Measurements from ENCODE around the gene RIBC1.
"Not testable (repeated sequence)": the region's sequence is repeated elsewhere in the genome, so short reads cannot be mapped to it uniquely, and the experiment has no call there.

Gene RIBC1

DNA sequence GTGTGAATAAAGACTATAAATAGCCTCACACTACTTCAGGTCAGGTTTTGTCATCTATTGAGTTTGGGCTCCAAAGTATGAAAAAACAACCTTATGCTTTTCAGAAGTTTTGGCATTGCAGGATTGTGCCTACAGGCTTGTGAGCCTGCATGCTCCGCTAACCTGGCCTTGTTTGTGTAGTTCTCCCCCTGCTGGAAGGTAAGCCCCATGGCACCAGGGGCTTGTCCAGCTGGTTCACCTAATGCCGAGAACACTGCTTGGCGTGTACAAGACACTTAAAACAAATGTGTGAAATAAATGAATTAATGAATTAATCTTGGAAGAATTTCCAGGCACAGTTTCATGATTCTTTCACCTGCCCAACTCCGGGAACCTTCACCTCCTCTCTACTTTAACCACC is 13.3 kb downstream of the RIBC1 start:
- no peak for DNase-seq (ENCODE audit: low read depth)

DNA sequence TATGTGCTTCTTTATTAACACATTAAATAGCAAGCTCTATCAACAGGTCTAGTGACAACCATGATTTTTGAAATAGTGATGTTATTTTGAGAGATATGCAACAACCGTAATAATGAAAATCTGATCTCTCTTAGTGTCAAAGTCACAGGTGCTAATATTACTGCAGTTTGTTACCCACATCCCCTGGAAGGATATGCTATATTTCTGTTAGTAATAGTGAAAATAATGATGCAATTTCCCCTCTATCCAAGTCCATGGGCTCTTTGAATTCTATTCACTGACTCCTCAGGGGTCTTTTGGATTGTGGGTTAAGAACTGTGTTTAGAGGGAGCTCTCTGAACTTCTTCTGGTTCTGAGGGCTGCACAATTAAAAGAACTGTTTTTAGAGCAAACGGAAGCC is 14.5 kb downstream of the RIBC1 start:
- no peak for DNase-seq (ENCODE audit: low read depth)

DNA sequence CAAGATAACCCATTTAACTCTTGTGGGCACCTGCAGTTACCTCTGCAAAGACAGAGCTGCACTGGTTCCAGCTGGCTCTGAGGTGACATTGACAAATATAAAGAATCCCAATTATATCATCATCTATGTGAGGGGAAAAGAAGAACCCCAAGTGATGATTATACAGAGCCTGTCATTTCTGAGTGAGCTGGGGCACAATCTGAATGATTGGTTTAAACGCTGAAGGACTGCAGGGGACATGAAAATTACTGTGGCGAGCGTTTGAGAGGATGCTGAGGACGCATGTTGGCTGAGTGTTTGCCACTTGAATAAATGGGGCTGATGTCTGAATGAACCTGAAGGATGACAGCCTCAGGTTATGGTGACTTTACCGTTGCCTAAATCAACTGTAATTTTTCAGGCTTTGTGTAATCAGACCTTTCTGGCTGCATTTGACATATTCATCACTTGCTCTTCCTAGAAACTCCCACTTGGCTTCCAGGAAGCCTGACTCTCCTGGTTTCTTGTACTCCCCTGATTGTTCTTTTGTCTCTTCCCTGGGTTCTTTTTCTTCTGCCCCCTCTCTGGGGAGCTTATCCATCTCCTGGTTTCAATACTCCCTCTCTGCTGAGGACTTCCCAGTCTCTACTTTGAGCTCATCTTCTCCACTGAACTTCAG is 15.6 kb downstream of the RIBC1 start:
- no peak for DNase-seq (ENCODE audit: low read depth)

DNA sequence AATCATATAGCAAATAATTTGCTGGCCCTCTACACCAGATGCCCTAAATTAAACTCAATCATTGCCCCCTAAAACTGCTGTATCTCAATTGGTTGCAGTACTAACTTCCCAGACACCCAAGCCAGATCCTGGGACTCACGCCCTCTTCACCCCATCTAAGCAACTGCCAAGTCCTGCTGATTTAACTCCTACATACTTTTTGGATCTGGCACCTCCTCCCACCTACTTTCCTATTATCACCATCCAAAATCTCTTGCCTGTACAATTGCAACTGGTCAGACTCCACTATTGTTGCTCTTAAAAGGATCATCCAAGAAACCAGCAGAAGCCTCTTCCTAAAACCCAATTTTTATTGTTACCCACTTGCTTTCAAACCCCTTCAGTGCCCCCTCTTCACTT is 16.2 kb downstream of the RIBC1 start:
- no peak for DNase-seq (ENCODE audit: low read depth)

DNA sequence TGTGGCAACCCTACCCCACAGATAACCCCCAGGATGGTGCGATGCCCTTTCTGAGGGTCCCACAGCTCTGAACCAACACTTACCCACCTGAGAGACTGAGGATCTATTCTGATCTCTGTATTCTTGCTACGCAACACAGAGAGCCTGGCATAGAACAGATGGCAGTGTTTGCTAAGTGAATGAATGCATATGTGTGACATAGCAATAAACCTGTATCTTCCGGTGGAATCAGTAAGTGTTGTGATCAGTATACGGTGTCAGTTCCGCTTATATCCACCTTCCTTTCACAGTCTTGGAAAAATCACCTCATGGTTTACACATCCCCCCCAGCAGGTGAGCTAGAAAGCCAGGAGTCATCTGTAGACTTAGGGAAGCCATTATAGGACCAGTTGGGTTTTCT is 17.4 kb downstream of the RIBC1 start:
- no peak for DNase-seq (ENCODE audit: low read depth)

DNA sequence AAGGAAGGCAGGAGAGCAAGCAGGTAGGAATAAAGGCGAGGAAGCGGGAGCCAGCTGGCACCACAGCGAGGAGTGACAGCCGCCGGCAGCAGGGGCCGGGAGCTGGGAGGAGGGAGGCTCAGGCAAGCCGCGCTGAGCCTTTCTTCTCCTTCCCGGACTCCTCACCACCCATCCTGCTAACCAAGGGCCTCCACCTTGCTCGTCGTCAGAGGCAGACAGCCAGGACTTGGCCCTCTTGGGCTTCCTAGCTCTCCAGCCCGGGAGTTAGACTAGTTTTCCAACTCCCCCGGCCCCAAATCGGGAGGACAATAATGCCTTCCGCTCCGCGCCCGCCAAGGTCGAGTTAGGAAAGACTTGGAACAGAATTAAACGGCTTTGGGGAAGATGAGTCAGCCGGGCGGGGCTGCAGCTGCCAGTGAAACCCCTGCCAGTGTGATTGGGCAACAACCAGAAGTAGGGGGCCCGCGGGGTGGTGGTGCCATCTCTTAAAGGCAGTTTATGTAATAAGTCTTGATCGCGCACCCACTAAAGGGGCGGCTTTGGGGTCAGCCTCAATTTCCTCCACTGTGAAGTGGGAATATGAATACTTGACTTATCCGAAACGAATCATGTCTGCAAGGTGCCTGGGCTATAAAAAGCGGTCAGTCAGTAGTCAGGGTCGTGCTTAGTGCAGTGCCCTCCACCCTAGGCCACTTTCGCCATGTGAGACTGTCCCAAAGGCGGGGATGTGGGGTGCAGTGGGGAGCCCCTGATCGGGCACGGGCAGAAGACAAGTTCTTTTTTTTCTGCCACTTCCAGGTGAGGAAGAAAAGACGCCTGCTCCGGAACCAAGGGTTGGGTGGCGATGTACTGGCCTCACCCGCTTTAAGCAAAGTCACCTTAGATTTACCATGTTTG is 18.2 kb downstream of the RIBC1 start:
- DNase-seq (ENCODE audit: low read depth) = peak; percentile 54

DNA sequence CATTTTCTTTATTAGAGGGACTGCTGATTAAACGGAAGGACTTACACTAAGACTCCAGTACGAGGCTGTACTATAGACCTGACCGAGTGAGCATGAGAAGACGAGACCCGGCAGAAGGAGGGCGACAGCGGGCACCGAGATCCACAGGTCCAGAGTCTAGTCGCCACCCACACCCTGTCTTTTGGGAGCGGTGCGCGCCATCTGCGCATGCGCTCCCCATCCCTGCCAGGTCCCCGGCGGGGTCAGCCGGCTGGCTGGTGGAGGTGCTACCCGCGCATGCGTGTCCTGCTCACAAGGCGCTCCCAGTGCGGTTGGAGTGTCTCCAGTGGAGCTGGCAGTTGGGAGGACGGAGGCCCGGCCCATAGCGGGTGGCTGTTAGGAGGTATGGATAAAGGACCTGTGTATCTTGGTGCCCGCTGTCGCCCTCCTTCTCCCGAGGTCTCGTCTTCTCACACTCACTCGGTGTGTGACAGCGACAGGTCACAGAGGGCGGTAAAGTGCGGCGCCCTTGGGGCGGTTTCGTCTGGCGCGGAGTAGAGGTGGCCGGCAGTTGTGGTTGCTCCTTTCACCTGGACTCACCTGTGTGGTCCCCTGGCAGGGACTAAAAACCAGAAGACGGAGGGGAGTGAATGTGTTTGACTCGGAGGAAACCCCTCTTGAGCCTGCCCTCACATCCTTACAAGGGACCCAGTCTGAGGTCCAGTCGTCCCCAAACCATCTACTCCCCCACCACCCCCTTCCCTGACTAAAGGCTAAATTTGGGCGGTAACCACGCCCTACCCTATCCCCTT is 19.1 kb downstream of the RIBC1 start:
- peak; percentile 67 for DNase-seq (ENCODE audit: low read depth)

DNA sequence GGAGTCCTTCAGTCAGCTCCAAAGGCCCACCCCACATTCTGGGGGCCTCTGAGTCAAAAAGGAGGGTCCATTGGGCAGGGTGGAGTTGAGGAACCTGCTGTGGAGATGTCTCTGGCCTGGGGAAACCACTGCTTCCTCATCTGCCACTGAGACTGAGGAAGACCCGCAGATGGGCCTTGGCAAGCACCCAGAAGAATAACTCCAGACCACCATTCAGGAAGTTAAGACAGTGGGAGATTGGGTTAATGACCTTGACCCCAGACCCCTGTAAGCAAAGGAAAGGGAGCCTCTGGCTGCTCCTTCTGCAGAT is 19.6 kb downstream of the RIBC1 start:
- DNase-seq (ENCODE audit: low read depth) = no peak

DNA sequence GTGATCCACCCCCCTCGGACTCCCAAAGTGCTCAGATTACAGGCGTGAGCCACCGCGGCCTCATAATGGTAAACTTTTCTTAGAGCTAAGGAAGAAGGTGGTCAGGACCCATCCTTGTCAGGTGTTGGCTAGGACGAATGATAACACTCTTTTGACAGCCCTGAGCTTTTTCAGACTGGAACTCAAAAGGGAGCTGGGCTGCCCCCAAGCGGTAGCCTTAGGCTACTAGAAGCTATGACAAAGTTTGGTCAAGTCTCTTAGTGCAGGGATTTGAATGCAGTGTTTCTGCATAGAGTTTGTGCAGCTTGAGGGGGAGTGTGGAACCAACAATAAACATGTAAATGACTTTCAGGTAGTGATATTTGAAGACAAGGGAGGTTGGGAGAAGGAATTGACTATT is 23.3 kb downstream of the RIBC1 start:
- no peak for DNase-seq (ENCODE audit: low read depth)

DNA sequence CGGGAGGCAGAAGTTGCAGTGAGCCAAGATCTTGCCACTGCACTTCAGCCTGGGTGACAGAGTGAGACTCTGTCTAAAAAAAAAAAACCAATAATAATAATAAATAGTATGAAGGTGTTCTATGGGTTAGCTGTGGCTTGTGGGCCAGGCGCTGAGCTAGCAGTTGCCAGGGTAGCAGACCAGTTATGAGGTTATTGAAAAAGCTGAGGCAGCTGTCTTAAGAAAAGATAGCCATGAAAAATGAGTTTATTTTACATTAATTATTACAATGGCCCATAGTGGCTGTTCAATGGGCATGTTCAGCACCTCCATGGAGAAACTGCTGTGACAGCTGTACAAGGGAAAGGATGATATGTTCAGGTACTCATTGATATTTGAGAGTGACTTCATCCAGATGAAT is 24.8 kb downstream of the RIBC1 start:
- DNase-seq (ENCODE audit: low read depth) = no peak

DNA sequence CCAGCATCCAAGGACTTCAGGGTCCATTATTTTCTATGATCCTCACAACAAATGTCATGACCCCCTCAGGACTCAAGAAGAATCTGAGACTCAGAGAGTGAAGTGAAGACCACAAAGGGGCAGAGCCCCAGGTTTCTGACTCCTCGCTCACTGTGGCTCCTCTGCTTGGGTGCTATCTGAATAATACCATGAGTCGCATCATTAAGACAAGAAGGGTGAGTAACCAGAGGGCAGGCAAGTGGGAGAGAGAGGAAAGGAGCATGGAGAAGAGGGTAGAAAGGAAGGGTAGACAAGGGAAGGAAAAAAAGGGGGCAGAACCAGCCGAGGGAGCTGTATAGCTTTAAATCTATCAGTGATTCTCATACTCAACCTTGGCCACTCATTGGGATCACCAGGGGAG is 27.0 kb downstream of the RIBC1 start:
- DNase-seq (ENCODE audit: low read depth) = no peak

DNA sequence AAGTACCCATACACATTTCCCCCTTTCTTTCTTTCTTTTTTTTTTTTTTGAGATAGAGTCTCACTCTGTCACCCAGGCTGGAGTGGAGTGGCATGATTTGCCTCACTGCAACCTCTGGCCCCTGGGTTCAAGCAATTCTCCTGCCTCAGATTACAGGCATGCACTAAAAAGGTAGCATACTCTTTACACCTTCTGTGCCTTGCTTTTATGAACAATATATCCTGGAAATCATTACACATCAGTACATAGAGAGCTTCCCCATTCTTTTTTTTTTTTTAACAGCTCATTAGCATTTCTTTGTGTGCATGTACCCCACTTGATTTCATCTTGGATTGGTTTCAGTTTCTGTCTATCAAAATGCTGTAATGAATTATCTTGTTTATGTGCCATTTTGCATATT is 30.1 kb downstream of the RIBC1 start:
- DNase-seq (ENCODE audit: low read depth) = no peak

DNA sequence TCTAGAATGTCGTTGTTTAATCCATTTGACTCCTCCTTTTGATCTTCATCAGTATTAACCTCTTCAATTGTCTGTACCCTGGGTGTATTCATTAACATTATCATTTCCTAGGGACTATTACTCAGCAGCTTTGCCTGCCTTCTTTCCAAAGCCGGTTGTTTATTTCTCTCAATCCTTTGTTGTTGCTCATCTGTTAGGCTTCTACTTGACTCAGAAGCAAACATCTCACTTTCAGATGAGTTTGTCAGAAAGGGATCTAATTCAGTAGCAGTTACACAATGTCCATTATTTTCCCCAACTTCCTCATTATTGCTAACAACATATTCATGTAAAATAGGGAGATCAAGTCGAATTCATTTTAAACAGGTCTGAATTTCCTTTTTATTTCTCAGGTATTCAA is 33.6 kb downstream of the RIBC1 start:
- DNase-seq (ENCODE audit: low read depth) = no peak

DNA sequence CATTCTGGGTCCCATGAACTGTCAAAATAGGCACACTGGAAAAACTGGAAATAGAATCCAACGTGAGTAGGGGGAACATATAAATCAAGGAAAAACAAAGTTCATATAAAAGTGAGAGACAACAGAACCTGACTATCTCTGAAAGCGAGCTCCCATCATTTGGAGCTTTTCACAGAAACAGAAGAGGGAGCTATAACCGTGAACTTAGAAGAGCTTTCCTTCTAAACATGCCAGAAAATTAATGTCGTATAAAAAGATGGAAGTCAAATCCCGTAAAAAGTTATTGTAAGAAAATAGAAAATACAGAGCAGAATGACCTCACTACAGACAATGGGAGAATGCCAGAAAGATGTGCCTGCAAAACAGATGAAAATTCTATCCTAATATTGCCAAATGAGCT is 35.4 kb downstream of the RIBC1 start:
- DNase-seq (ENCODE audit: low read depth) = no peak

DNA sequence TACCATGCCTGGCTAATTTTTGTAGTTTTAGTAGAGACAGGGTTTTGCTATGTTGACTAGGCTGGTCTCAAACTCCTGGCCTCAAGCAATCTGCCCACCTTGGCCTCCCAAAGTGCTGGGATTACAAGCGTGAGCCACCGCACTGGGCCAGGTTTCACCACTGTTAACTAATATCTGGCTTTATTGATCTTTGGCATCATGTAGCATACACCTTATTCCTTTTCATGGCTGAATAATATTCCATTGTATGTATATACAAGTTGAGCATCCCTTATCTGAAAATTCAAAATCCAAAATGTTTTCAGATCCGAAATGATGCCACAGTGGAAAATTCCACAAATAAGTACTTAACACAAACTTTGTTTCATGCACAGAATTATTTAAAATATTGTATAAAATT is 46.0 kb downstream of the RIBC1 start:
- not testable (repeated sequence) for DNase-seq (ENCODE audit: low read depth)

DNA sequence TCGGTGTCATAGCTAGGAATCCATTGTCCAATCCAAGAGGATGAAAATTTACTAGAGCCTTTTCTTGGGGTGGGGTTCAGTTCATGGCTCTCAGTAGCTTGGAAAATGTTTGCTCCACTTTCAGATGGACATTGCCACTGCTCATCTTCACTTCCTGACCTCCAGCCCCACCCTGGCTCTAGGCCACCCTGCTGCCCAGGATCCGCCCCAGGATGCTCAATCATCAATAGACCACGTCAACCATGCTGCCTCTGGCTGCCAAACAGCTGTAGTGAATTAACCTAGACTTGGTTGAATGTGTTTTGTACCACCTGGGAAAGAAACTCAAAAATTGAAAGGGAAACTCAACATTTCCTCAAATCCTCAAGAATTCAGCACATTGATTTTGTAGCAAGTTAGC is 48.7 kb downstream of the RIBC1 start:
- no peak for DNase-seq (ENCODE audit: low read depth)

DNA sequence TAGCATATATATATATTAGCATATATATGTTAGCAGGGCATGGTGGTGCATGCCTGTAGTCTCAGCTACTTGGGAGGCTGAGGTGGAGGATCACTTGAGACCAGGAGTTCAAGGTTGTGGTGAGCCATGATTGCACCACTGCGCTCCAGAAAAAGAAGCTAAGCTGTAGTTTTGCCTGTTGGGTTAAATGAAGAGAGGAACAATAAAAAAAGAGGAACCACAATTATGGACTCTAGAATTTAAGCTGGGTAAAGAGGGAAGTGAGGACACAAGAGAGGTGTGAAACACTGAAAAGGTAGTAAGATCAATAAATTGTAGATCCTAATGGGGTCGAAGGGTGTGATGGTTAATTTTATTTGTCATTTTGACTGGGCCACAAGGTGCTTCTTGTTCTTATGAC is 52.0 kb downstream of the RIBC1 start:
- no peak for DNase-seq (ENCODE audit: low read depth)

DNA sequence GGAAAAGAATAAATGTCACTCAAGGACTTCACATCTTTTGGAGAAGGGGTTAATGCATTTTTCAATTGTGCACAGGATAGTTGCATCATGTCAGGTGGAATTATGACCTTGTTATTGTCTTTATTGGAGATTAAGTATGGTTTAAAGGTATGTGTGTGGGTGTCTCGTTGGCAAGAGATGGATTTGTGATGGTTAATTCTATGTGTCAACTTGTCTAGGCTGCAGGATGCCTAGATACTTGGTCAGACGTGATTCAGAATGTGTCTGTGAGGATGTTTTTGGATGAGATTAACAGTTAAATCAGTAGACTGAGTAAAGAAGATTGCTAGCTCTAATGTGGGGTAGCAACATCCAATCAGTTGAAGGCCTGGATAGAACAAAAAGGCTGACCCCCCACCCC is 53.7 kb downstream of the RIBC1 start:
- no peak for DNase-seq (ENCODE audit: low read depth)

DNA sequence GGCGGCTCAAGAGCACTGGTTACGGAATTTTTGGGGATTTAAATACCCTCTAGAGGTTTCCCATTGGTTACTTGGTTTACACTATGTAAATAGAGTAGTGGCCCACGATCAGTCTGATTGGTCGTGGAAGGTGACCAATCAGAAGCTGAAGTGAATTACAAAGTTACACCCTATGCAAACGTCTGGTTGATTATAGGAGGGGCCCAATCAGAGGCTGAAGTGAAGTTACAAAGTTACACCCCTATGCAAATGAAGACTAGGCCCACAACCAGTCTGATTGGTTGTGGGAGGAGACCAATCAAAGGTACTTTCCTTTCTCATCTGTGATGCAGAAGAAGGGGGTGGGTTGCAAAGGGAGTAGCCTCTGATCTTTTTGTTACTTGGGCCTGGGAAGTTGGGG is 56.6 kb downstream of the RIBC1 start:
- DNase-seq (ENCODE audit: low read depth) = no peak
